WTC11 (cell line): ENCODE data around the gene OLFM3. TPM values are rescaled to one million over a fixed set of nuclear protein-coding genes. Genes with fewer than 3 reads are reported as not detected.

Source experiments
- ATF1 ChIP-seq: sonication (generic); formaldehyde crosslinking; IDR thresholded peaks from 2 replicates; pipeline ENCODE4 v1.8.1; 2023; ENCODE audit warnings: mild to moderate bottlenecking, moderate library complexity, missing genetic modification reagents
- ATF2 ChIP-seq: sonication (generic); formaldehyde crosslinking; IDR thresholded peaks from 2 replicates; pipeline ENCODE4 v1.8.1; 2022; ENCODE audit warnings: low read depth, missing genetic modification reagents, borderline replicate concordance
- E2F4 ChIP-seq: sonication (generic); formaldehyde crosslinking; IDR thresholded peaks from 2 replicates; pipeline ENCODE4 v1.8.1; 2022; ENCODE audit warnings: low read depth, mild to moderate bottlenecking, moderate library complexity, missing genetic modification reagents, borderline replicate concordance
- EMX1 ChIP-seq: fragments of 250-450 bp; sonication (Bioruptor Pico); IDR thresholded peaks from 2 replicates; pipeline ENCODE4 v1.8.0; 2021; ENCODE audit warnings: mild to moderate bottlenecking
- FOXK1 ChIP-seq: sonication (generic); formaldehyde crosslinking; IDR thresholded peaks from 2 replicates; pipeline ENCODE4 v1.8.0; 2022; ENCODE audit warnings: mild to moderate bottlenecking, moderate library complexity, missing genetic modification reagents
- IRF1 ChIP-seq: sonication (generic); formaldehyde crosslinking; IDR thresholded peaks from 2 replicates; pipeline ENCODE4 v1.8.0; 2023; ENCODE audit warnings: missing genetic modification reagents
- IRF2 ChIP-seq: sonication (generic); formaldehyde crosslinking; IDR thresholded peaks from 2 replicates; pipeline ENCODE4 v1.8.0; 2022; ENCODE audit warnings: low read depth, missing genetic modification reagents, borderline replicate concordance
- MAX ChIP-seq: sonication (generic); formaldehyde crosslinking; IDR thresholded peaks from 2 replicates; pipeline ENCODE4 v1.8.0; 2022; ENCODE audit warnings: mild to moderate bottlenecking, missing genetic modification reagents
- MXD4 ChIP-seq: fragments of 250-450 bp; sonication (Bioruptor Pico); IDR thresholded peaks from 2 replicates; pipeline ENCODE4 v1.8.0; 2021; ENCODE audit warnings: mild to moderate bottlenecking, moderate library complexity, borderline replicate concordance
- NFATC4 ChIP-seq: fragments of 250-450 bp; sonication (Bioruptor Pico); IDR thresholded peaks from 2 replicates; pipeline ENCODE4 v1.9.0; 2021; ENCODE audit warnings: mild to moderate bottlenecking
- NFE2L1 ChIP-seq: sonication (generic); formaldehyde crosslinking; IDR thresholded peaks from 2 replicates; pipeline ENCODE4 v1.8.1; 2023; ENCODE audit warnings: missing genetic modification reagents
- NR1H2 ChIP-seq: sonication (generic); formaldehyde crosslinking; IDR thresholded peaks from 2 replicates; pipeline ENCODE4 v1.9.0; 2021; ENCODE audit warnings: mild to moderate bottlenecking, moderate library complexity, missing genetic modification reagents
- PRRX2 ChIP-seq: fragments of 250-450 bp; sonication (Bioruptor Pico); IDR thresholded peaks from 2 replicates; pipeline ENCODE4 v1.8.0; 2021; ENCODE audit warnings: mild to moderate bottlenecking
- RORB ChIP-seq: fragments of 250-450 bp; sonication (Bioruptor Pico); IDR thresholded peaks from 2 replicates; pipeline ENCODE4 v1.9.0; 2021; ENCODE audit warnings: mild to moderate bottlenecking
- SMAD4 ChIP-seq: sonication (generic); formaldehyde crosslinking; IDR thresholded peaks from 2 replicates; pipeline ENCODE4 v1.8.0; 2022; ENCODE audit warnings: mild to moderate bottlenecking, missing genetic modification reagents
- SOX15 ChIP-seq: fragments of 250-450 bp; sonication (Bioruptor Pico); IDR thresholded peaks from 2 replicates; pipeline ENCODE4 v1.9.0; 2021; ENCODE audit warnings: mild to moderate bottlenecking
- TCF7 ChIP-seq: sonication (generic); formaldehyde crosslinking; IDR thresholded peaks from 2 replicates; pipeline ENCODE4 v1.8.0; 2022; ENCODE audit warnings: mild to moderate bottlenecking, low read depth, missing genetic modification reagents, moderate library complexity
- ZBTB21 ChIP-seq: sonication (generic); formaldehyde crosslinking; IDR thresholded peaks from 2 replicates; pipeline ENCODE4 v1.8.1; 2023; ENCODE audit warnings: mild to moderate bottlenecking, missing genetic modification reagents, borderline replicate concordance
- ZNF121 ChIP-seq: sonication (generic); formaldehyde crosslinking; IDR thresholded peaks from 2 replicates; pipeline ENCODE4 v1.8.0; 2023; ENCODE audit warnings: missing genetic modification reagents
- ZNF232 ChIP-seq: sonication (generic); formaldehyde crosslinking; IDR thresholded peaks from 2 replicates; pipeline ENCODE4 v1.8.0; 2022; ENCODE audit warnings: mild to moderate bottlenecking, missing genetic modification reagents
- ZNF512 ChIP-seq: sonication (generic); formaldehyde crosslinking; IDR thresholded peaks from 2 replicates; pipeline ENCODE4 v1.8.1; 2022; ENCODE audit warnings: missing genetic modification reagents, borderline replicate concordance
- total RNA-seq: library from RNA; stranded (reverse); gene quantifications from 3 replicates; pipeline ENCODE4 v1.2.3, GENCODE V29; 2021
- TF ChIP-seq, protein P1 (sequence below): sonication (generic); formaldehyde crosslinking; conservative IDR thresholded peaks from 2 replicates; pipeline ENCODE4 v1.8.1; 2022; ENCODE audit warnings: mild to moderate bottlenecking, missing genetic modification reagents
- TF ChIP-seq, protein P2 (sequence below): sonication (generic); formaldehyde crosslinking; IDR thresholded peaks from 2 replicates; pipeline ENCODE4 v1.8.0; 2023; ENCODE audit warnings: missing genetic modification reagents, mild to moderate bottlenecking, borderline replicate concordance
- TF ChIP-seq, protein P3 (sequence below): sonication (generic); formaldehyde crosslinking; IDR thresholded peaks from 2 replicates; pipeline ENCODE4 v1.8.1; 2022; ENCODE audit warnings: mild to moderate bottlenecking, missing genetic modification reagents, moderate library complexity, borderline replicate concordance
- TF ChIP-seq, protein P4 (sequence below): sonication (generic); formaldehyde crosslinking; conservative IDR thresholded peaks from 2 replicates; pipeline ENCODE4 v1.8.1; 2023; ENCODE audit warnings: mild to moderate bottlenecking, low read depth, missing genetic modification reagents, moderate library complexity

The OLFM3 gene
- total RNA-seq, 1 experiment from 2014 or later, result 0.37 TPM

DNA sequence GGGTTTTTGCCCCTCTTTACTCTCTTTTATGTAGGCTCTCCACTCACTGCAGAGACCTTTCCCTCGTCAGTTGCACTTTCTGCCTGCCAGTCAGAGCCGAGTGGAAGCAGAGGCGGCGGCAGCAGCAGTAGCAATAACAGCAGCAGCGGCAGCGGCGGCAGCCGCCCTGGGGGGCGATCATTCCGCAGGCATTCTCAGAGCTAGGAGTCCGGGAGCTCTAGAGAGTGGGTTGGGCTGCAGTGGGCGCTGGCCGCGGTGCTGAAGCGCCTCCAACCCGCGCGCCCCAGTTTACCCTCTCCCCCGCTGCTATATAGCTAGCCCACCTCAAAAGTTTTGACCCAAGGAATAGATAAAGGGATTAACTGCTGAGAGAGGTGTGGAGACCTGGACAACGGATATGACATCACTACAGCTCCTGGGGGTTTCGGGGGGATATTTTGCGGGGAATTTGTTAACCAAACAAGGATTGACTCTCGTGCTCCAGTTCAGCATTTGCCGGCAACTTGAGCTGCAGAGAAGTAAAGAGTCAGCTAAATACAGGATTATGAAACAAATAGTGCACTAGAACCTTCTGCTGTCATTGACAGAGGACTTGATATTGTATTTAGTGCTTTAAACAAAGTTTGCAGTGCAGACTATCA, at the start of gene OLFM3 (continued):
- TF ChIP-seq, protein P1, sequence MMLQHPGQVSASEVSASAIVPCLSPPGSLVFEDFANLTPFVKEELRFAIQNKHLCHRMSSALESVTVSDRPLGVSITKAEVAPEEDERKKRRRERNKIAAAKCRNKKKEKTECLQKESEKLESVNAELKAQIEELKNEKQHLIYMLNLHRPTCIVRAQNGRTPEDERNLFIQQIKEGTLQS, result no peak
- TF ChIP-seq SMAD4 (CRISPR knock-in tag) (no peak), IRF2 (CRISPR knock-in tag) (no peak), MAX (CRISPR knock-in tag) (peak; percentile 57; the same call in 1 of the 2 replicates), FOXK1 (peak; percentile 42; the same call in 1 of the 2 replicates), ZBTB21 (no peak), ATF2 (CRISPR knock-in tag) (no peak), NFE2L1 (CRISPR knock-in tag) (0 out of 2 replicates have a peak, but pooled peaks have one; percentile 42), RORB (CRISPR knock-in tag) (no peak), E2F4 (CRISPR knock-in tag) (no peak), ZNF121 (no peak), NFATC4 (CRISPR knock-in tag) (no peak), ATF1 (CRISPR knock-in tag) (no peak), NR1H2 (no peak), TCF7 (CRISPR knock-in tag) (no peak), EMX1 (CRISPR knock-in tag) (no peak), PRRX2 (CRISPR knock-in tag) (no peak), ZNF512 (CRISPR knock-in tag) (no peak), SOX15 (no peak), IRF1 (CRISPR knock-in tag) (no peak), MXD4 (CRISPR knock-in tag) (no peak), ZNF232 (0 out of 2 replicates have a peak, but pooled peaks have one; percentile 75)
- TF ChIP-seq, protein P2, sequence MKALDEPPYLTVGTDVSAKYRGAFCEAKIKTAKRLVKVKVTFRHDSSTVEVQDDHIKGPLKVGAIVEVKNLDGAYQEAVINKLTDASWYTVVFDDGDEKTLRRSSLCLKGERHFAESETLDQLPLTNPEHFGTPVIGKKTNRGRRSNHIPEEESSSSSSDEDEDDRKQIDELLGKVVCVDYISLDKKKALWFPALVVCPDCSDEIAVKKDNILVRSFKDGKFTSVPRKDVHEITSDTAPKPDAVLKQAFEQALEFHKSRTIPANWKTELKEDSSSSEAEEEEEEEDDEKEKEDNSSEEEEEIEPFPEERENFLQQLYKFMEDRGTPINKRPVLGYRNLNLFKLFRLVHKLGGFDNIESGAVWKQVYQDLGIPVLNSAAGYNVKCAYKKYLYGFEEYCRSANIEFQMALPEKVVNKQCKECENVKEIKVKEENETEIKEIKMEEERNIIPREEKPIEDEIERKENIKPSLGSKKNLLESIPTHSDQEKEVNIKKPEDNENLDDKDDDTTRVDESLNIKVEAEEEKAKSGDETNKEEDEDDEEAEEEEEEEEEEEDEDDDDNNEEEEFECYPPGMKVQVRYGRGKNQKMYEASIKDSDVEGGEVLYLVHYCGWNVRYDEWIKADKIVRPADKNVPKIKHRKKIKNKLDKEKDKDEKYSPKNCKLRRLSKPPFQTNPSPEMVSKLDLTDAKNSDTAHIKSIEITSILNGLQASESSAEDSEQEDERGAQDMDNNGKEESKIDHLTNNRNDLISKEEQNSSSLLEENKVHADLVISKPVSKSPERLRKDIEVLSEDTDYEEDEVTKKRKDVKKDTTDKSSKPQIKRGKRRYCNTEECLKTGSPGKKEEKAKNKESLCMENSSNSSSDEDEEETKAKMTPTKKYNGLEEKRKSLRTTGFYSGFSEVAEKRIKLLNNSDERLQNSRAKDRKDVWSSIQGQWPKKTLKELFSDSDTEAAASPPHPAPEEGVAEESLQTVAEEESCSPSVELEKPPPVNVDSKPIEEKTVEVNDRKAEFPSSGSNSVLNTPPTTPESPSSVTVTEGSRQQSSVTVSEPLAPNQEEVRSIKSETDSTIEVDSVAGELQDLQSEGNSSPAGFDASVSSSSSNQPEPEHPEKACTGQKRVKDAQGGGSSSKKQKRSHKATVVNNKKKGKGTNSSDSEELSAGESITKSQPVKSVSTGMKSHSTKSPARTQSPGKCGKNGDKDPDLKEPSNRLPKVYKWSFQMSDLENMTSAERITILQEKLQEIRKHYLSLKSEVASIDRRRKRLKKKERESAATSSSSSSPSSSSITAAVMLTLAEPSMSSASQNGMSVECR (CRISPR knock-in tag), result peak; percentile 90; the same call in 1 of the 2 replicates
- TF ChIP-seq, protein P3, sequence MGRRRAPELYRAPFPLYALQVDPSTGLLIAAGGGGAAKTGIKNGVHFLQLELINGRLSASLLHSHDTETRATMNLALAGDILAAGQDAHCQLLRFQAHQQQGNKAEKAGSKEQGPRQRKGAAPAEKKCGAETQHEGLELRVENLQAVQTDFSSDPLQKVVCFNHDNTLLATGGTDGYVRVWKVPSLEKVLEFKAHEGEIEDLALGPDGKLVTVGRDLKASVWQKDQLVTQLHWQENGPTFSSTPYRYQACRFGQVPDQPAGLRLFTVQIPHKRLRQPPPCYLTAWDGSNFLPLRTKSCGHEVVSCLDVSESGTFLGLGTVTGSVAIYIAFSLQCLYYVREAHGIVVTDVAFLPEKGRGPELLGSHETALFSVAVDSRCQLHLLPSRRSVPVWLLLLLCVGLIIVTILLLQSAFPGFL (CRISPR knock-in tag), result no peak; the same call in 1 of the 2 replicates
- TF ChIP-seq, protein P4, sequence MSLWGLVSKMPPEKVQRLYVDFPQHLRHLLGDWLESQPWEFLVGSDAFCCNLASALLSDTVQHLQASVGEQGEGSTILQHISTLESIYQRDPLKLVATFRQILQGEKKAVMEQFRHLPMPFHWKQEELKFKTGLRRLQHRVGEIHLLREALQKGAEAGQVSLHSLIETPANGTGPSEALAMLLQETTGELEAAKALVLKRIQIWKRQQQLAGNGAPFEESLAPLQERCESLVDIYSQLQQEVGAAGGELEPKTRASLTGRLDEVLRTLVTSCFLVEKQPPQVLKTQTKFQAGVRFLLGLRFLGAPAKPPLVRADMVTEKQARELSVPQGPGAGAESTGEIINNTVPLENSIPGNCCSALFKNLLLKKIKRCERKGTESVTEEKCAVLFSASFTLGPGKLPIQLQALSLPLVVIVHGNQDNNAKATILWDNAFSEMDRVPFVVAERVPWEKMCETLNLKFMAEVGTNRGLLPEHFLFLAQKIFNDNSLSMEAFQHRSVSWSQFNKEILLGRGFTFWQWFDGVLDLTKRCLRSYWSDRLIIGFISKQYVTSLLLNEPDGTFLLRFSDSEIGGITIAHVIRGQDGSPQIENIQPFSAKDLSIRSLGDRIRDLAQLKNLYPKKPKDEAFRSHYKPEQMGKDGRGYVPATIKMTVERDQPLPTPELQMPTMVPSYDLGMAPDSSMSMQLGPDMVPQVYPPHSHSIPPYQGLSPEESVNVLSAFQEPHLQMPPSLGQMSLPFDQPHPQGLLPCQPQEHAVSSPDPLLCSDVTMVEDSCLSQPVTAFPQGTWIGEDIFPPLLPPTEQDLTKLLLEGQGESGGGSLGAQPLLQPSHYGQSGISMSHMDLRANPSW (CRISPR knock-in tag), result no peak
